ENCODE data around the gene TSC2. TPM values are rescaled to one million over a fixed set of nuclear protein-coding genes. Genes with fewer than 3 reads are reported as not detected.

TSC2 gene
- total and polyA plus RNA-seq, 2 donors (not counting 3 experiments of a cell fraction or from before 2014, with no cell fraction given), result 87.9 to 144 TPM

GRCh38 chr16:2090777-2091546 lies 43.2 kb downstream of the TSC2 start:
- dilution Hi-C loops (cut with MboI; ENCODE audit: extremely low pct_ligation_motif_present, low sequenced_read_pairs), result no loop called here
- H3K27ac ChIP-seq (ENCODE audit: insufficient read depth, low read depth, low read length), result no peak overlapping the region

More at GRCh38 chr16:2090777-2091546, 43.2 kb downstream of the TSC2 start:
- no TSS peak for BruUV-seq (replicated peaks)
- DNase-seq (ENCODE audit: low read depth, low spot score) (peak; percentile 77), FAIRE-seq (peak; percentile 63)
- no peaks in the 10 kb centered on the region for H3K79me2 ChIP-seq (ENCODE audit: control insufficient read depth, insufficient read depth, low read length)
- TF ChIP-seq MAX (IDR thresholded peaks at IDR 0.05; ENCODE audit: insufficient read depth, insufficient read length) (no peak), CTCF (IDR thresholded peaks at IDR 0.05; ENCODE audit: extremely low read depth in 1 of 2, insufficient read depth in 1 of 2, low read depth in 1 of 2, low read length in 2 of 2) (peak; percentile 8 to 47), POLR2AphosphoS5 (IDR thresholded peaks at IDR 0.05; ENCODE audit: insufficient read depth, low read depth, low read length) (peak; percentile 32), JUN (IDR thresholded peaks at IDR 0.05; ENCODE audit: borderline replicate concordance, insufficient read depth, insufficient read length, low read depth) (no peak), EZH2 (IDR thresholded peaks at IDR 0.05; ENCODE audit: borderline replicate concordance, low read depth, low read length, severe bottlenecking) (no peak), MYC (IDR thresholded peaks at IDR 0.05; ENCODE audit: low read depth, low read length) (no peak), GATA2 (IDR thresholded peaks at IDR 0.05; ENCODE audit: insufficient read depth, insufficient read length, low read depth, low read length) (no peak), POLR2A (IDR thresholded peaks at IDR 0.05; ENCODE audit: low read depth, low read length) (peak; percentile 21), FOS (IDR thresholded peaks at IDR 0.05; ENCODE audit: borderline replicate concordance, insufficient read depth, low read length) (no peak)
- peak overlapping the region in 1 of 3 experiments; percentile 24 for H3K4me3 ChIP-seq (replicated peaks in 1 of 3; ENCODE audit: insufficient read depth in 1 of 3, low read depth in 1 of 3, low read length in 3 of 3)
- no peaks in the 10 kb centered on the region for H3K27me3 ChIP-seq (ENCODE audit: control insufficient read depth in 2 of 2, insufficient read depth in 2 of 2, low read length in 2 of 2)
- no peak overlapping the region for H3K9ac ChIP-seq (replicated peaks; ENCODE audit: extremely low read depth, insufficient read depth, low read length)
- H2AFZ ChIP-seq (ENCODE audit: low read depth, low read length), result peak overlapping the region; percentile 19
- H3K36me3 ChIP-seq (ENCODE audit: control insufficient read depth in 2 of 2, extremely low read depth in 1 of 2, insufficient read depth in 2 of 2, low read length in 2 of 2), result peaks cover 2 to 26% of the 10 kb centered on the region in 2 experiments
- intact Hi-C loops (cut with micrococcal nuclease), result loop anchor here (2.0 kb wide), 1 partner anchor 68 kb away; no protein-coding TSS in a partner anchor
- H3K9me3 ChIP-seq (replicated peaks; ENCODE audit: control insufficient read depth, insufficient read depth, low read length), result no peaks in the 10 kb centered on the region
- ChIA-PET CTCF (interaction anchor here (0.6 to 4.0 kb wide), 10 partner anchors 11 to 160 kb away, joined by 3 to 36 read pairs (median 4); partner anchors contain the start of genes ECI1 and NHERF2), POLR2A (interaction anchor here (1.0 to 1.3 kb wide), 3 partner anchors 47 to 64 kb away, joined by 3 to 7 read pairs (median 4); partner anchors contain the start of gene TRAF7)
- no peaks in the 10 kb centered on the region for H4K20me1 ChIP-seq (replicated peaks; ENCODE audit: control insufficient read depth, extremely low read depth, insufficient read depth, low read length)
- H3K4me1 ChIP-seq (ENCODE audit: control insufficient read depth, extremely low read depth, insufficient read depth, low read length), result peaks cover 5% of the 10 kb centered on the region
- H3K4me2 ChIP-seq (ENCODE audit: insufficient read depth, low read length), result peak overlapping the region; percentile 26
- H3K9me1 ChIP-seq (replicated peaks; ENCODE audit: control insufficient read depth, extremely low read depth, insufficient read depth, low read length), result no peaks in the 10 kb centered on the region

Data from endothelial cell of umbilical vein (primary cell).